KMS-11 (cell line): ENCODE data around the gene DOK7.

Experiments
- H2AFZ ChIP-seq: fragments of 200-600 bp; sonication (generic); 2 replicates; pipeline ENCODE4 v1.6.1; 2016; ENCODE audit warnings: antibody characterized with exemption, mixed run types, low read depth
- H3K27ac ChIP-seq: fragments of 200-600 bp; sonication (generic); 2 replicates; pipeline ENCODE4 v1.6.1; 2016; ENCODE audit warnings: mild to moderate bottlenecking, mixed run types
- H3K27me3 ChIP-seq: fragments of 200-600 bp; sonication (generic); 2 replicates; pipeline ENCODE4 v1.6.1; 2017; ENCODE audit warnings: mild to moderate bottlenecking, low read depth, mixed run types, moderate library complexity; ENCODE audit not compliant: insufficient read depth
- H3K36me3 ChIP-seq: fragments of 200-600 bp; sonication (generic); 2 replicates; pipeline ENCODE4 v1.6.1; 2017; ENCODE audit warnings: mild to moderate bottlenecking, mixed run types; ENCODE audit not compliant: insufficient read depth
- H3K4me1 ChIP-seq: fragments of 200-600 bp; sonication (generic); 2 replicates; pipeline ENCODE4 v1.6.1; 2016; ENCODE audit warnings: mild to moderate bottlenecking, low read depth, mixed run types; ENCODE audit not compliant: poor library complexity, severe bottlenecking
- H3K4me2 ChIP-seq: fragments of 200-600 bp; sonication (generic); 2 replicates; pipeline ENCODE4 v1.7.0; 2016; ENCODE audit warnings: mild to moderate bottlenecking, mixed run types
- H3K4me3 ChIP-seq: fragments of 200-600 bp; sonication (generic); IDR thresholded peaks from 2 replicates; pipeline ENCODE4 v1.6.1; 2017; ENCODE audit warnings: low read depth, low read length, mixed read lengths; ENCODE audit not compliant: insufficient read depth
- H3K79me2 ChIP-seq: fragments of 200-600 bp; sonication (generic); 2 replicates; pipeline ENCODE4 v1.6.1; 2016; ENCODE audit warnings: low read depth, mixed run types; ENCODE audit not compliant: insufficient read depth
- H3K9ac ChIP-seq: fragments of 200-600 bp; sonication (generic); 2 replicates; pipeline ENCODE4 v1.6.1; 2016; ENCODE audit warnings: mild to moderate bottlenecking, mixed run types
- H4K20me1 ChIP-seq: fragments of 200-600 bp; sonication (generic); 2 replicates; pipeline ENCODE4 v1.6.1; 2016; ENCODE audit warnings: mild to moderate bottlenecking, mixed run types; ENCODE audit not compliant: insufficient read depth
- CTCF ChIP-seq: fragments of 200-600 bp; sonication (generic); conservative IDR thresholded peaks from 2 replicates; pipeline ENCODE4 v1.6.1; 2017; ENCODE audit warnings: low read depth, mild to moderate bottlenecking, antibody characterized with exemption, low read length, moderate library complexity, mixed read lengths

Gene DOK7

DNA sequence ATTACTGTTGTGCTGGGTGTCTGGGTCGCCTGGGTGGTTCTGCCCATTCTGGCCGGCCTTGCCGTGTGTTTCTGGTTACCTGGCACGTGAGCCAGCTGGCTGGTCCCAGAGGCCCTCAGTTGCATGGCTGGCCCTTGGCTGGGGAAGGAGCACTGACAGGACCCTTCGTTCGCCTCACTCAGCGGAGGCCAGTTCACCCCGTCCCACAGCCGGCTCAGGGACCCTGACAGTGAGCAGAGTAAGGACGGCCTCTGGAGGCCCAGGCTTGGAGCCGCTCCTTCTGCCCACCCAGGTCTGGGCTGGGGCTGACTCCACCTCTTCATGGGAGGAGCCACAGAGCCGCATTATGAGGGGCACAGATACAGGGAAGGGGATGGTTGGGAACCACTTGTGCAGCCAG lies 41.6 kb upstream of the DOK7 start:
- no peak for TF ChIP-seq CTCF
- Histone ChIP-seq H4K20me1 (no peaks in the 10 kb centered on the region), H3K4me2 (no peak overlapping the region), H3K9ac (no peak overlapping the region), H3K36me3 (no peaks in the 10 kb centered on the region), H2AFZ (no peak overlapping the region), H3K27ac (no peak overlapping the region), H3K27me3 (no peaks in the 10 kb centered on the region), H3K4me3 (no peak overlapping the region), H3K4me1 (no peaks in the 10 kb centered on the region), H3K79me2 (no peaks in the 10 kb centered on the region)

- Histone ChIP-seq H3K4me1 (no peaks in the 10 kb centered on the region), H3K4me3 (no peak overlapping the region), H2AFZ (no peak overlapping the region), H3K9ac (no peak overlapping the region), H3K79me2 (no peaks in the 10 kb centered on the region), H3K36me3 (no peaks in the 10 kb centered on the region), H3K27me3 (no peaks in the 10 kb centered on the region), H4K20me1 (no peaks in the 10 kb centered on the region), H3K4me2 (no peak overlapping the region), H3K27ac (no peak overlapping the region)
- no peak for TF ChIP-seq CTCF
Measured at GRCh38 chr4:3422241-3422801, 40.8 kb upstream of the DOK7 start.

DNA sequence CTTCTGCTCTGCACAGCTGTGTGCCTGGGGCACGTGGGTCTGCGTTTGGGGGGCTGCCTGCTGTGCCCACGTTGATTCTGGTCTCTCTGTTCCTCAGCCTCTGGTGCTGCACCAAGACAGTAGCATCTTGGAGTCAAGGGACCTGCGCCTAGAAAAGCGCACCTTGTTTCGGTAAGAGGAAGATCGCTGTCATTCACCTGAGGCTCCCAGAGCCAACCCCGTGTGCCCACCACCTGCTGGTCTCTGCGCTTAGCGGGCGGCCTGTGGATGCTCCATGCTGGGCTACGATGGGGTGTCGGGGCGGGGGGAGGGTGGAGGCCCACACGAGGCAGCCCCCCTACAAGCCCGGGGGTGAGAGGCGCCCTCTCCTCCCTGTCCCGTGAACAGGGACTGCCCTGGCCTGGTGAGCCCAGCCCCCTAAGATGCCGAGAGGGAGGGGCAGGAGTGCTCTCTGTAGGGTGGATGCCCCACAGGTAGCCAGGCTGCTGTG lies 40.3 kb upstream of the DOK7 start:
- Histone ChIP-seq H3K27ac (no peak overlapping the region), H2AFZ (no peak overlapping the region), H3K4me3 (no peak overlapping the region), H3K36me3 (no peaks in the 10 kb centered on the region), H3K27me3 (no peaks in the 10 kb centered on the region), H4K20me1 (no peaks in the 10 kb centered on the region), H3K4me2 (no peak overlapping the region), H3K79me2 (no peaks in the 10 kb centered on the region), H3K9ac (no peak overlapping the region), H3K4me1 (no peaks in the 10 kb centered on the region)
- TF ChIP-seq CTCF, result no peak

- no peak for TF ChIP-seq CTCF
- H3K27ac ChIP-seq, result no peak overlapping the region
- no peaks in the 10 kb centered on the region for H3K4me1 ChIP-seq
- no peaks in the 10 kb centered on the region for H3K36me3 ChIP-seq
- no peaks in the 10 kb centered on the region for H3K27me3 ChIP-seq
- H4K20me1 ChIP-seq, result no peaks in the 10 kb centered on the region
- no peak overlapping the region for H2AFZ ChIP-seq
- H3K4me3 ChIP-seq, result no peak overlapping the region
- no peak overlapping the region for H3K4me2 ChIP-seq
- no peak overlapping the region for H3K9ac ChIP-seq
- H3K79me2 ChIP-seq, result no peaks in the 10 kb centered on the region
Measured at GRCh38 chr4:3423406-3423805, 39.7 kb upstream of the DOK7 start.
